Peyer's patch (tissue), 4 donors: Measurements from ENCODE around the gene TMED1. TPM values are rescaled to one million over a fixed set of nuclear protein-coding genes. Genes with fewer than 3 reads are reported as not detected.

Experiments used
- DNase-seq, 3 donors: peaks; one replicate each; pipeline ENCODE4 v3.0.0-alpha.2; 2017 to 2019
- H3K27ac ChIP-seq, 4 donors: fragments of 200-600 bp; sonication (generic); one replicate each; pipeline ENCODE4 v1.5.1; 2016 to 2019
- H3K27me3 ChIP-seq, 2 donors: fragments of 200-600 bp; sonication (generic); one replicate each; pipeline ENCODE4 v1.5.1; 2019
- H3K36me3 ChIP-seq, 3 donors: fragments of 200-600 bp; sonication (generic); one replicate each; pipeline ENCODE4 v1.5.1; 2016 to 2019
- H3K4me1 ChIP-seq, 4 donors: fragments of 200-600 bp; sonication (generic); one replicate each; pipeline ENCODE4 v1.5.1; 2016 to 2019
- H3K4me3 ChIP-seq, 4 donors: fragments of 200-600 bp; sonication (generic); 1 replicate in 3 of 4; 2 replicates in 1 of 4; pipeline ENCODE4 v1.5.1; 2016 to 2019; ENCODE audit warnings: mild to moderate bottlenecking in 1 of 4
- H3K9me3 ChIP-seq, 4 donors: fragments of 200-600 bp; sonication (generic); one replicate each; pipeline ENCODE4 v1.5.1; 2016 to 2019; ENCODE audit warnings: mild to moderate bottlenecking in 1 of 4
- POLR2A ChIP-seq, 2 donors: fragments of 450-650 bp; IDR thresholded peaks; one replicate each; pipeline ENCODE4 v1.5.1; 2017; ENCODE audit warnings: antibody characterized with exemption in 2 of 2, mild to moderate bottlenecking in 2 of 2, moderate library complexity in 2 of 2
- total RNA-seq, 4 donors: library from RNA; depleted of rRNA; stranded (reverse); fragments of >200 nt; gene quantifications; one replicate each; pipeline ENCODE4 v1.1.0, GENCODE V29; 2016
- TF ChIP-seq, protein P1 (sequence below), 6 experiments: fragments of 450-650 bp in 4 of 6; fragments of 200-600 bp in 2 of 6; sonication (generic) in 1 of 6; IDR thresholded peaks; one replicate each; pipeline ENCODE4 v1.5.1; 2017 to 2019; ENCODE audit warnings: antibody characterized with exemption in 6 of 6, mild to moderate bottlenecking in 3 of 6, moderate library complexity in 1 of 6

The TMED1 gene
- total RNA-seq, 4 donors from 2014 or later: 11.6 to 18.4 (median 16.0) TPM

DNA sequence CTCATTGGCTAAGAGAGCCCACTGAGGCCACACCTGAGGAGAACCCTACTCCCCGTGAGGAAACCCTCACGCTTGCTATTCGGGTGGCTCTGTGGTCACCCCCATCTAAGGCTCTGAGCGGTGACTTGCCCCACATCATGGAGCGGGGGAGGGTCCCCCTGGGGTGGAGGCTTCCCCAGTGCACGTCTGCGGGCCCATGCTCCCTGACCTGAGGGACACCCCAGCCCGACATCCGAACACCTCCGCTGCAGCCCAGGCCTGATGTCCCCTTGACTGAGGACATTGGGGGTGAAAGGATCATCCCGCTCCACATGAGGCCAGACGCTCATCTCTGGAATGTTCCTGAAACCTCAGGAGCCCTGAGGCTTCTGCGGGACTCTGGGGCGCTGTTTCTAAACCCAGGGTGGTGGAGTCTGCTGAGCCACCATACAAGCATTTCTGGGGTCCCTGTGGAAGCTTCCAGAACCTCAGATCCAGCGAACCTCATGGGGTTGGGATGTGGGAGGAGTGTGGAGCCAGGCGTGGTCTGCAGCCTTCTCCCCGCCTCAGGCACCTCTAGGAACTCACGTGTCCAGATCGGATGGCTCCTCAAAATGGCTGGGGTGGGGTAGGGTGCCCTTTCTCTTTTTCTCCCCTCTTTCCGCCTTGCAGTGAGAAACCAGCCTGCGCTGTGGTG lies 19.9 kb downstream of the TMED1 start:
- TF ChIP-seq, protein P1, sequence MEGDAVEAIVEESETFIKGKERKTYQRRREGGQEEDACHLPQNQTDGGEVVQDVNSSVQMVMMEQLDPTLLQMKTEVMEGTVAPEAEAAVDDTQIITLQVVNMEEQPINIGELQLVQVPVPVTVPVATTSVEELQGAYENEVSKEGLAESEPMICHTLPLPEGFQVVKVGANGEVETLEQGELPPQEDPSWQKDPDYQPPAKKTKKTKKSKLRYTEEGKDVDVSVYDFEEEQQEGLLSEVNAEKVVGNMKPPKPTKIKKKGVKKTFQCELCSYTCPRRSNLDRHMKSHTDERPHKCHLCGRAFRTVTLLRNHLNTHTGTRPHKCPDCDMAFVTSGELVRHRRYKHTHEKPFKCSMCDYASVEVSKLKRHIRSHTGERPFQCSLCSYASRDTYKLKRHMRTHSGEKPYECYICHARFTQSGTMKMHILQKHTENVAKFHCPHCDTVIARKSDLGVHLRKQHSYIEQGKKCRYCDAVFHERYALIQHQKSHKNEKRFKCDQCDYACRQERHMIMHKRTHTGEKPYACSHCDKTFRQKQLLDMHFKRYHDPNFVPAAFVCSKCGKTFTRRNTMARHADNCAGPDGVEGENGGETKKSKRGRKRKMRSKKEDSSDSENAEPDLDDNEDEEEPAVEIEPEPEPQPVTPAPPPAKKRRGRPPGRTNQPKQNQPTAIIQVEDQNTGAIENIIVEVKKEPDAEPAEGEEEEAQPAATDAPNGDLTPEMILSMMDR (IDR thresholded peaks at IDR 0.05): no peak
- TF ChIP-seq POLR2A (IDR thresholded peaks at IDR 0.05): no peak
- peak overlapping the region in 3 of 4 donors; percentile 40 to 82 (median 77) for H3K27ac ChIP-seq
- peaks cover 0 to 97% (median 0%) of the 10 kb centered on the region in 3 donors for H3K36me3 ChIP-seq
- no peaks in the 10 kb centered on the region for H3K4me1 ChIP-seq
- peak overlapping the region in 2 of 4 donors; percentile 26 to 29 for H3K4me3 ChIP-seq
- no peaks in the 10 kb centered on the region for H3K27me3 ChIP-seq
- H3K9me3 ChIP-seq: no peaks in the 10 kb centered on the region
- no peak for DNase-seq

DNA sequence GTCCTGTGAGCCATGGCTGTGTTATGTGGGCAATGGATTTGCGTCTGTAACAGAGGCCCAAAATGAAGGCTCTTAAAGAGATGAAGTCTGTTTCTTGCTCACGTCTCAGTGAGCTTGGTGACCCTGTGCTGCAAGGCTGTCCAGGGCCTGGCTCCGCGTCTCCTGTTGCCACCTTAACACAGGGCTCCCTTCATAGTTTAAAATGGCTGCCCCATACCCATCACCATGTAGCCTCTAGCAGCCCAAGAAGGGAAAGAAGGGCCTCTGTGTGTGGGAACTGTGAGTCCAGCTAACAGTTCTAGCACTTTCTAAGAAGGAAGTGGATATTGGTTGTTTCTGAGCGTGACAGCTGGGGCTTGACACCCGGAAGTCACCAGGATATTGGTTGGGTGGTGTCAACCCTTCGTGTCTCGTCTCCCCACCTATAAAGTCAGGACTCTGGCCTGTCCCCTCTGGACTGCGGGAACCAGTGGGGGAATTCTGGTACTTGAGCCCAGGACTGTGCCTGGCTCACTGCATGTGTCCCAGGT lies 20.9 kb downstream of the TMED1 start:
- no peak for DNase-seq
- Histone ChIP-seq H3K27ac (peak overlapping the region in 1 of 4 donors; percentile 22), H3K4me1 (no peaks in the 10 kb centered on the region), H3K4me3 (no peak overlapping the region), H3K27me3 (no peaks in the 10 kb centered on the region), H3K36me3 (peaks cover 0 to 97% (median 0%) of the 10 kb centered on the region in 3 donors), H3K9me3 (no peaks in the 10 kb centered on the region)
- no peak for TF ChIP-seq POLR2A (IDR thresholded peaks at IDR 0.05)
- TF ChIP-seq, protein P1 (IDR thresholded peaks at IDR 0.05): no peak

GRCh38 chr19:10812902-10813404 lies 23.1 kb downstream of the TMED1 start:
- H3K4me3 ChIP-seq: no peak overlapping the region
- H3K36me3 ChIP-seq: peaks cover 0 to 97% (median 0%) of the 10 kb centered on the region in 3 donors
- peak overlapping the region in 1 of 4 donors; percentile 42 for H3K27ac ChIP-seq
- no peaks in the 10 kb centered on the region for H3K9me3 ChIP-seq
- TF ChIP-seq, protein P1 (IDR thresholded peaks at IDR 0.05): no peak
- TF ChIP-seq POLR2A (IDR thresholded peaks at IDR 0.05): no peak
- no peaks in the 10 kb centered on the region for H3K27me3 ChIP-seq
- no peak for DNase-seq
- no peaks in the 10 kb centered on the region for H3K4me1 ChIP-seq

DNA sequence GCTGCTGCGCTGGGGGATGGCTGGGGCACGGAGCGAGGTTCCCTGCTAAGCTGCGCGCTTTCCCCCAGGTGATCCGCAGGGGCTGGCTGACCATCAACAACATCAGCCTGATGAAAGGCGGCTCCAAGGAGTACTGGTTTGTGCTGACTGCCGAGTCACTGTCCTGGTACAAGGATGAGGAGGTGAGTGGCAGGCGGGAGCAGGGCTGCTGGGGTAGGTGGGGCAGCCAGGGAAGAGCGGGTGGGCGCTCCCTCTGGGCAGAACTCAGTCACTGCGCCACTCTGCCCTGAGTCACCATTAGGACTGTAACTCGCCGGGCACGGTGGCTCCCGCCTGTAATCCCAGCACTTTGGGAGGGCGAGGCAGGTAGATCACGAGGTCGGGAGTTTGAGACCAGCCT lies 23.8 kb downstream of the TMED1 start:
- H3K4me1 ChIP-seq: no peaks in the 10 kb centered on the region
- DNase-seq: no peak
- TF ChIP-seq, protein P1 (IDR thresholded peaks at IDR 0.05): no peak
- no peak for TF ChIP-seq POLR2A (IDR thresholded peaks at IDR 0.05)
- no peak overlapping the region for H3K4me3 ChIP-seq
- H3K36me3 ChIP-seq: peaks cover 0 to 98% (median 0%) of the 10 kb centered on the region in 3 donors
- no peak overlapping the region for H3K27ac ChIP-seq
- H3K9me3 ChIP-seq: no peaks in the 10 kb centered on the region
- H3K27me3 ChIP-seq: no peaks in the 10 kb centered on the region

GRCh38 chr19:10811391-10812111 lies 24.5 kb downstream of the TMED1 start:
- no peaks in the 10 kb centered on the region for H3K9me3 ChIP-seq
- no peak overlapping the region for H3K4me3 ChIP-seq
- H3K27ac ChIP-seq: no peak overlapping the region
- no peak for DNase-seq
- H3K36me3 ChIP-seq: peaks cover 0 to 98% (median 0%) of the 10 kb centered on the region in 3 donors
- no peaks in the 10 kb centered on the region for H3K4me1 ChIP-seq
- no peak for TF ChIP-seq POLR2A (IDR thresholded peaks at IDR 0.05)
- TF ChIP-seq, protein P1 (IDR thresholded peaks at IDR 0.05): no peak
- no peaks in the 10 kb centered on the region for H3K27me3 ChIP-seq
